NCI-H510A treated with DMSO at 0.1 percent for 48 hours (cell line): Measurements from ENCODE around the gene GTF2H2.
"Not testable (repeated sequence)": the region's sequence is repeated elsewhere in the genome, so short reads cannot be mapped to it uniquely, and the experiment has no call there.

Experiments used
- DNase-seq: peaks from one replicate; lab custom pipeline; 2025; lab: John Stamatoyannopoulos, UW

The GTF2H2 gene

DNA sequence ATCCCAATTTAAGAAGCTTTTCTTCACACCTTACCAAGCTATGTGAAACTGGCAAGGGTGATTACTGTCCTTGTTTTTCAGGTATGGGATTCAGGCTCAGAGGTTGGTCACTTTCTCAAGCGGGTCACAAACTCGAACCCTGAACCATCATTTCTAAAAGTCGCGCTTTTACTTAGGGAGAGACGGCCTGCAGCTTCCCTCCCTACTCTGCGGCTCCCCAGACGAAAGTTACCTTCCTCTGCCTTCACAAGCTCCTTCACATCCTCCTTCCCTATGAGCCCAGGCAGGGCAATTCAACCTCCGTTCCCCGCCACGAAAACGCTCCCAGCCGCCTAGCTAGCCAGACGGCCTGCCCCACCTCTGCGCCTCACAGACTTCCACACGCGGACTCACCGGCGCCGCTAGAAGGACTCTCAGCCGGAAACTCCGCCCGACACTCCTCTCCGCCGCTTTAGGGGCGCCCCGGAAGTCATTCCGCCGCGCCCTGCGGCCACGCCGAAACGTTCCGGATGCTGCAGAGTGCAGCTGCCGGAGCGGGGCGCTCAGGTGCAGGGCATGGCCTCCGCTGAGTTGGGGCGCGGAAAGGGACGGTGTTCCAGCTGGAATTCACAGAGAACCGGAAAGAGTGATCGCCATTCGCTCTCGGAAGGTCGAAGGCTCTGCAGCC, at the start of gene GTF2H2:
Gene GTF2H2 (minus strand): TSS at position 415 of the 667 bp plus-strand sequence. CDS start 4,913 bp downstream, outside the sequence.
- DNase-seq: not testable (repeated sequence)

DNA sequence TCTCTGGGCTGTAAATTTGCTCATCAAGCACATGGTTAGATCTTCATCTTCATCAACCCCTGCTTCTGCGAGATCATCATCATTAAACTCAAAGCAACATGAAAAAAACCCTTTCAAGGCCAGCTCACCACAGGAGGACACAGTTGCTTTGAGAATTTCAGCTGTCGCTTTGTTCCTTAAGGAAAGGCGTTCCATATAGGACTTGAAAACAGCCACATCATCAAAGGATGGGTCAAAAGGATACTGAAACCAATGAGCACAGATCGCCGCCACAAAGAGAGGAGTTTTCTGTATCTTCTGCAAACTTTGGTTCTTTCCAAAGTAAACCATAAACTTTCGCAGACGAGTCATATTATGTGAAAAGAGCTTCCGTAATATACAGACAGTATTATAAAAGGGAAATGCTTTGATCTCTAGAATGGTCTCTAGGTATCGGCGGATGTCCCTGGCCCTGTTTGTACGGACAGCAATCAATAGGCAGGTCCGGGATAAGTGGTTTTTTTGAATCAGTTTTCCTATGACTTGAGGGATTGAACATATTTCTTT, 42.3 kb upstream of the GTF2H2 start:
- not testable (repeated sequence) for DNase-seq

DNA sequence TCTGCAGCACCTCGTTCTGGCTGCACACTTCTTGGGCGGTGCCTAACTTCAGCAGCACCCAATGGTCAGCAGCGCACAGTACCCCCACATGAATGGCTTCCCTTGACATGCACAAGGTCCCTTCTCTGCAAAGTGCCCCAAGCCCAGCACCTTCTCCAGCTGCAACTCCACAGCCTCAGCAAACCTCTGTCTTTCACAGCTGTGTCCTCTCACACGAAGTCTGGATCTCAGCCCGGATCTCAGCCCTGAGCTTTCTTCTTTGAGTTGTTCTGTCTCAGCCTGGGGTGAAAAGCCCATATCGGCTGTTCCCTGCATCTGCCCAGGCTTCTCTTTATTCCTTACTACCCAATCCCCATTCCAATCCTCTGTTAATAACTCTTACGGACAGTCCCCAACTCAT, 32.5 kb upstream of the GTF2H2 start:
- not testable (repeated sequence) for DNase-seq

DNA sequence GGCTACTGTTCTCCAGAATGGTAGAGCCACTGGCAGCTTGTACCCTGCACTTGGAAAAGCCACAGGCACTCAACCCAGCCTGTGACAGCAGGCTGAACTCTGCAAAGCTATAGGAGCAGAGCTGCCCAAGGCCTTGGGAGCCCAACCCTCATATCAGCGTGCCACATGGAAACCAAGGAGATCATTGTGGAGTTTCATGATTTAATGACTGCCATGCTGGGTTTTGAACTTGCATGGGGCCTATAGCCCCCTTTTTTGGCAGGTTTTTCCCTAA, 30.4 kb upstream of the GTF2H2 start:
- not testable (repeated sequence) for DNase-seq

DNA sequence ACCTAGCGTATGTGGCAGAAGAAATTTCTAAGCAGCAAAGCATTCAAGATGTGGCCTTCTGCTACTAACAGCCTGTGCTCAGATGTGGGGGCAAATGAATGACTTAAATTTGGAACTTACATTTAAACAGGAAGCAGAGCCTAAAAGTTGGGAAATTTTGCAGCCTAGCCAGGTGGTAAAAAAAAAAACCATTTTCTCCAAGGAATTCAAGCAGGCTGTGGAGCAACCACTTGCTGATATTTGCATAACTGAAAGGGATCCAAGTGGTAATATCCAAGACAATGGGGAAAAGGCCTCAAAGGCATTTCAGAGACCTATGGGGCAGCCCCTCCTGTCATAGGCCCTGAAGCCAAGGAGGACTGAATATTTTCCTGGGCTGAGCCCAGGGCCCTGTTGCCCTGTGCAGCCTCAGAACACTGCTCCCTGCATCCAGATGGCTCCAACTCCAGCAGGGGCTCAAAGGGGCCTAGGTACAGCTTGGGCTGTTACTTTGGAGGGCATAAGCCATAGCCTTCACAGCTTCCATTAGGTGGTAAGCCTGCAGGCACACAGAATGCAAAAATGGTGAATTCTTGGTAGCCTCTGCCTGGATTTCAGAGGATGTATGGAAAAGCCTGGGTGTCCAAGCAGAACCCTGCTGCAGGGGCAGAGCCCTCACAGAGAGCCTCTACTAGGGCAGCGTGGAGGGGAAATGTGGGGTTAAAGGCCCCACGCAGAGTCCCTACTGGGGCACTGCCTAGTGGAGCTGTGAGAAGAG, 29.9 kb upstream of the GTF2H2 start:
- DNase-seq: not testable (repeated sequence)

DNA sequence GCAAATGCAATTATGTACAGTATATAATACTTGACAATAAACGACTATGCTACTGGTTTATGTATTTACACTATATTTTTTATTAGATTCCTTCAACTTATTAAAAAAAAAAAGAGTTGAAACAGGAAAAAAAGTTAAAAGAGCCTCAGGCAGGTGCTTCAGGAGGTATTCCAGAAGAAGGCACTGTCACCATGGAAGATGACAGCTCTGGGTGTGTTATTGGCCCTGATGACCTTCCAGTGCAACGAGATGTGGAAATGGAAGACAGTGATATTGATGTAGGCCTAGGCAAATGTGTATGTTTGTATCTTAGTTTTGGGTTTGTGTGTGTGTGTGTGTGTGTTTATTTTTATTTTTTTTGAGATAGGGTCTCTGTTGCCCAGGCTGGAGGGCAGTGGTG, 22.3 kb upstream of the GTF2H2 start:
- DNase-seq: not testable (repeated sequence)

DNA sequence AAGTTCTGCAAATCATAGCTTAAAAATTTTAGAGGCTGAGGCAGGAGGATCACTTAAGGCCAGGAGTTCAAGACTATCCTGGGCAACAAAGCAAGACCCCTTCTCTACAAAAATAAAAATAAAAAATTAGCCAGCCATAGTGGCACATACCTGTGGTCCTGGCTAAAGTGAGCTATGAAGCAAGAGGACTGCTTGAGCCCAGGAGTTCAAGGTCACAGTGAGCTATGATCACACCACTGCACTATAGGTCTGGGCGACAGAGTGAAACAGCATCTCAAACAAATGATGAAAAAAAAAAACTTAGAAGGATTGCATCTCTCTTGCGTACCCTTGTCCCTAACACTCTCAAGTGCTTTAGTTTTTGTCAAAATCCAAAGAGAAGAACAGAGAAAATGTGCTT, 21.3 kb upstream of the GTF2H2 start:
- not testable (repeated sequence) for DNase-seq

DNA sequence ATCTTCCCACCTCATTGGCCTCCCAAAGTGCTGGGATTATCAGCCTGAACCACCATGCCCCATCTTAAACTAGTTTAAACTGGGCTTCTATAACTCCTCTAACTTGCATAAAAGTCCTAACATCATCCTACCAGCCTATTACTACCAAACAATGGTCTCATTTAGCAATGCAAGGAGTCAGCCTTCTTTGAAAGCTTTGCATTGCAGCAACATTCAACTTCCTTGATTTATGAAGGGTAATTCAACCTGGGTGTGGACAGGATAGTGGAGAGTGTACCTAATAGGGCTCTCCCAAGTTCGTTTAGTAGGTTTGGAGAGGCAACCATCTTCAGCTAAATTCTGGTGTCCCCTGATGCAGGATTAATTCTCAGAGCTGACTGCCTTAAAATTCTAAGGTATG, 18.7 kb upstream of the GTF2H2 start:
- not testable (repeated sequence) for DNase-seq

DNA sequence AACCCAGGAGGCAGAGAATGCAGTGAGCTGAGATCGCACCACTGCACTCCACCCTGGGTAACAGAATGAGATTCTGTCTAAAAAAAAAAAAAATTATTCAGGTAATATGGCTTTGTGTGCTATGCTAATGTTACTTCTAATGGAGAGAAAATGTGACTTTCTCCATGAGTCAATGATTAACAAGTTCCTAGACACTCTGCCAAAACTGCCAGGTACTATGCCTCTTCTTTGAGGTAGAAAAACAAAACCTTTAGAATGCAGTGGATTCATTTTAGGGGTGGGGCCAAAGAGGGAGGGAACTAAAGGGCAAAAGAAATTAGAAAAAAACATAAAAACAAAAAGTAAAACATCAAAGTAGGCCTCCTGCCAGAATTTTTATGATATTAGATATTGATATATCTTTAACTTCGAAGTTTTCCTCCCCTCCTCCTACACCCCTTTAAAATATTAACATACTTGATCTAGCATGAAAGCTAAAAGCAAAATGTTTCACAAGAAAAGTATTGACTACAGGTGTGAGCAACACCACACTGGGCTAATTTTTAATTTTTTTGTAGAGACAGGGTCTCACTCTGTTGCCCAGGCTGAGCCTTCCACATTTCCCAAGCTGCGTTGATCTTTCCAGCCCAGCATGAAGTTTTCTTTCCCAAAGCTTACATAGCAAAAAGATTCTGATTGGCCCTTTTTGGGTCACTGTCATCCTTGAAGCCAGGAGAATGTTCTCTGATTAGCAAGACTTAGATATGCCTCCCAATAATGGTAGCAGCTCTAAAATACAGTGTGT, 17.0 kb upstream of the GTF2H2 start:
- DNase-seq: not testable (repeated sequence)

DNA sequence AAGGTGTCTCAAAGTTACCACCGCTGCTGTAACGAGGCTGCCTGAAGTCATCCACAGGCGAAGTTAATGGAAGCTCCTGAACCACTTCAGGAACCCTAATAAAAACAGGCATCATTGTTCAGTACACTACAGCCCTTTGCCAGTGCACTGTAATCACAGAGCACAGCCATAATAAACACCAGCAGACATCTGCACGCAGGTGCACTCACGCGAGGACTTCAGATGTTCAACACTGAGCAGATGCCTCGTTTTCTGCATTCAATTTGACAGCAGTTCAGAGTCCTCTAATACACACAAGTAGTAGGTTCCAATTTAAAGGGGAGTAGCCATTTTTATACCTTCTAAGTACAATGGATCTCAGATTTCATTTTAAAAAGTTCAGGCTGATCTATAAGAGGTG, 15.4 kb upstream of the GTF2H2 start:
- DNase-seq: not testable (repeated sequence)

DNA sequence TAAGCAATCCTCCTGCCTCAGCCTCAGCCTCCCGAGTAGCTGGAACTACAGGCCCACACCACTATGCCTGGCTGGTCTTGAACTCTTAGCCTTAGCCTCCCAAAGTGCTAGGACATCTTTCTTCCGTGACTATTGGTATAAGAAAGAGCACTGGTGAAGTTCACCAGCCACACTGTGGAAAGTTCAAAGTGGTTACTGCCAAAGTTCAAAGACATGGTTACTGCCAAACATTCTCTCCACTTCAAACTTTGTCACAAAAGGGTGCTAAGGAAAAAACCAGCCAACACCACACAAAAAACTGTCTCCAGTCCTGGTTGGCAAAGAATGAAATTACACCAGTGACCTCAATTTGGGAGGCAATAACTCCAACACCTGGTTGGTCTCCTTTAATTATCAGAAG, 14.9 kb upstream of the GTF2H2 start:
- DNase-seq: not testable (repeated sequence)

DNA sequence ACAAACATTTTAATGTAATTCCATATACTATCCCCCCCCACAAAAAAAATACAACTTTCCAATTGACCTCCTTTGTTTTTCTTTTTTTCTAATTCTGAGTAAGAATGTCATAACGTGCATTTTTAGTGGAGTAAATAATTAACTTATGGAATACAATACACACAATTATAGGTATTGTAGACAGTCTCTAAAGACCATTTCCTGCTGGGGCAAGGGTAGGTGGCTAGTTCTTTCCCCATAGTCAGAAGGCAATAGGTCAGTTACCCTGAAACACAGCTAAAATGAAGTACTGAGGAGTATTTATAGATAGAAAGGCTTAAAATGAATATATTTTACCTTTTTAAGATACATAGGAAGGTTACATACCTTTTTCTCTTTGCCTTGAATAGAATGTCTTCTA, 6.2 kb downstream of the GTF2H2 start:
- not testable (repeated sequence) for DNase-seq

DNA sequence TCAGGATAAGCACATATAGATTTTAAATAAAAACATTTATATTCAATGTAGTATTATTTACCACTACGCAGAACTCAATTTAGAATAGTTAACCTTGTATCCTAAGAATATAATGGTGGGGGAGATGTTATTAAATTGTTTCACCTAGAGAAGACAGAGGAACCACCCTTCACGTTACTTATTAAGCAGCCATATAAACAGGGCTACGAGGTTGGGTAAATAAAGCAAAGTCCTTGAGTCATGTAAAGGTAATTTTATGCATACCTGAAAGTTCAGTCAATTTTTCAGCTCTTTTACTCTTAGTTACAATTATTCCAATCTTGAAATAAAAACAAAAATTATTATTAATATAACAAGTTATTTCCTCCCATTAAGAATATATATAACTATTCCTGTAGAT, 8.1 kb downstream of the GTF2H2 start:
- not testable (repeated sequence) for DNase-seq

DNA sequence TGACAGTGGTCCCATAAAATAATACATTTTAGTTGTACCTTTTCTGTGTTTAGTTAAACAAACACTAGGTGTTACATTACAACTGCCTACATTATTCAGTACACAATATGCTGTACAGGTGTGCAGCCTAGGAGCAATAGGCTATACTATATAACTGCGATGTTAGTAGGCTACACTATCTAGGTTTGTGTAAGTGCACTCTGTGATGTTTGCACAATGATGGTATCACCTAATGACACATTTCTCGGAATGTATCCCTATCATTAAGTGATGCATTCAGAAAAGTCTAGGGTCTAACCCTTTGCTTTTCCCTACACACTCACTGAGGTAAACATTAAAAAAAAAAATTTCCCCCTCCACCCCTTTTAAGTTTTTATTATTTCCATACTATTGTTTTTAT, 22.7 kb downstream of the GTF2H2 start:
- DNase-seq: not testable (repeated sequence)

DNA sequence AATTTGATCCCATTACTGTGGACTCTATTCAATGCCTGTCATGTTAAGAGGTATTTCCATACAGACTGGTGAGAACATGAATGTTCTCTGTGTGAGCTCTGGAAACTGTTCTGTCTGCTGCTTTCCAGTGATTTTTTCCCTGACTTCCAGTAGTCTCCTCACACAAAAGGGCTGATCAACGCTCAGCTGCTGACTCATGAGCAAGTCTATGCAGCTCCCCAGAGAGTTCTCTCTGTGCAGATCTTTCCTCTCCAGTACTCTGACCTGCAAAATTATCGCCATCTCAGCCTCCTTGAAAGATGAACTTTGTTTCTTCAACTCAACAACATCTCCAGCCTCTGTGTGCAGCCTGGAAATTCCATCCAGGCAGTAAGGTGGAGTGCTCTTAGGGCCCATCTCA, 23.3 kb downstream of the GTF2H2 start:
- DNase-seq: not testable (repeated sequence)

DNA sequence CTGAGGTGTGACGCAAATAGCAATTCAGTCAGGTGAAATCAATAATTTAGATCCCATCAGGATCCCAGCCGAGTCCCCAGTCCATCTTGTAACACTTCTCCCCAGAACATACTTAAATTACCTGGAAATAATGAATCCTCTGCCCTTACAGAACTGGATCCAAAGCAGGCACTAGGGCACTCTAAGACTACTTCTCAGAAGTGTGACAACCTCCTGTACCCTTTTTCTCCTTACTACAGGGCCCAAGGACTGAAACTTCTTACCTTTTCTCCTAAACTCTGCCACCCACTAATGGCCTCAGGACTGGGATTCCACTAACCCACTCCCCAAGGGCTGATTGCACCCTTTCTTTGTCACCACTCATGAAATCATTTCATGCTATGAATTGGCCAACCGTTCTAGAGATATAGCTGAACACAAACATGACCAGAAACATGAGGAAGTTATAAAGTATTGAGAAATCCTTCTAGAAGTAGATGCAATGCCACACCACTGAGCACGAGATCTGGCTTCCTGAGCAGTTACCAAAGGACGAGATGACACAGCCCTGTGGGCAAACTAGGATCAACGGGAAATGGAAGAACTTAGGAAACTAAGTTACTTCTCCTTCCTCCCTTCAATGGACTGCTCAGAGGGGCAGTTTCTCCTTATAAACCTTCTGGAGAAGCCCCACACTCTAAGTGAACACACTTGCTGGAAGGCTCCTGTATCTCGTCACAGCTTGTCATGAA, 36.3 kb downstream of the GTF2H2 start:
- DNase-seq: not testable (repeated sequence)

DNA sequence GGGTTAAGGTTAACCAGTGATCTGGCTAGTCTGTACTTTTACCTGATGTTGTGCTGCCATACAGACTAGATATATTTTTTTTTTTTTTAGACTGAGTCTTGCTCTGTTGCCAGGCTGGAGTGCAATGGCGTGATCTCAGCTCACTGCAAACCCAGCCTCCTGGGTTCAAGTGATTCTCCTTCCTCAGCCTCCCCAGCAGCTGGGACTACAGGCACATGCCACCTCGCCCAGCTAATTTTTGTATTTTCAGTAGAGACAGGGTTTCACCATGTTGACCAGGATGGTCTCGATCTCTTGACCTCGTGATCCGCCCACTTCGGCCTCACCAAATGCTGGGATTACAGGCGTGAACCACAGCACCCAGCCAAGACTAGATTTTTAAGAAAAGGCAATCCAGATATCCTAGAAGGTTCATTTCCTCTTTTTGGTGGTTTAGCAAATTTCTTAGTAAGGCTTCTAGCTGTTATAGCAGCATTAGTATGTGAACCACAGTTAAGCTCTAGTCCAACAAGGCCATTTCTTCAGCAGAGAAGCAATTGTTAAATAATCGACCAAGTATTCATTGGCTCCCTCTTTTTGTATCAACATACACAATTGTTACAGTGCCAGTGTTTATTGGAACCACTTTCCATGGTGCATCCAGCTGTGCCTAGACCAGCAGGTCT, 42.1 kb downstream of the GTF2H2 start, which contains the start of gene NAIP:
Gene NAIP (minus strand): TSS at position 51 of the 665 bp plus-strand sequence. CDS start 12,424 bp downstream, outside the sequence.
- DNase-seq: not testable (repeated sequence)

DNA sequence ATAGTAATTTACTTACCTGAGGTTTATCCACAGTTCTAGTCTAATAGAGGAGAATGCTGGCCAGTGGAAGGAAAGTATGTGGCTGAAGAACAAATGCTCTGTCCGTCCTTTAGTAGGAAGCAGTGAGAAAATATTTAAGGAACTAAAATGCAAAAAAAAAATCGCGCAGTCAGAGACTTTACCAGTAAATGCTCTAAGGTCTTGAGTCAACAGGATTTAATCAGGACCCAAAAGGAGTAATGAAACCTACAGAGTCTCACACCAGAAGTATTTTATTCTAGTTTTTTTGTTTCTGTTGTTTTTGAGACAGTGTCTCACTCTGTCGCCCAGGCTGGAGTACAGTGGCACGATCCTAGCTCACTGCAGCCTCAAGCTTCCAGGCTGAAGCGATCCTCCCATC, 46.8 kb downstream of the GTF2H2 start:
- DNase-seq: not testable (repeated sequence)

DNA sequence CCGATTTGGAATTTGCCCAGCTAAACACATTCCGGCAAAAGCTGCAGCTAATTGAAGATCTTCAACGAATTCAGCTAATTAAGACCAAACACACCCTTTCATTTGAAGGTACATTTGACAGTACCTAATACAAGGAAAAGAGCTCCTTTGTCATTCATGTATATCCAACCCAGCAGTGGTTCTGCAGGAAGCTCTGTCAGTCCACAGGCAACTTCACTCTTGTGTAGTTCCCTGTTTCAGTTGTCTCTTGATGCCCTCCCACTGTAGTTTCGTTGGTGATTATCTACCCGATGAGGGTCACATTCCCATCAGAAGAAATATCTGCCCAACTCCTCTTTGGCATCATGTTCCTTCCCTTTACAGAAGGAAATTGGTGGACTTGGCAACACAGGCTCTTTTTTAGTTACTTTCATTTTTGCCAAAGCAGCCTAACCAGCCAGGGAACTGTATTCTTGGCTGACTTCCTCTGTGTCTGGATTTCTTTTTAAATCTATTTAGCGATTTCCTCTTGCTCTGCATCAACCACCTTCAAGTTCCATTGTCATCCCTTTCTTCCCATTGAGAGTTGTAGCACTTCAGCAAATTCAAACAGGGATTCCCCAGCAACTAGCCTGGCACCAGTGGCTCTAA, 49.0 kb downstream of the GTF2H2 start:
- not testable (repeated sequence) for DNase-seq

DNA sequence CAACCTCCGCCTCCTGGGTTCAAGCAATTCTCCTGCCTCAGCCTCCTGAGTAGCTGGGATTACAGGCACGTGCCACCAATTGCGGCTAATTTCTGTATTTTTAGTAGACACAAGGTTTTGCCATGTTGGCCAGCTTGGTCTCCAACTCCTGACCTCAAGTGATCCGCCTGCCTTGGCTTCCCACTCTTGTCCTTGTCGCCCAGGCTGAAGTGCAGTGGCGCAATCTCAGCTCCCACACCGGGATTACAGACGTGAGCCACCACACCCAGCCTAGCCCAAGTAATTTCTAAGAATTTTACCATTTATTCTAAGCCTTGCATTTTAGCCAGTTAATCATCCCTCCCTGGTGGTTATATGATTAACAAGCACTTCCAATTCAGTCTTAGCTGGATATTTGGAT, 53.3 kb downstream of the GTF2H2 start:
- no peak for DNase-seq

DNA sequence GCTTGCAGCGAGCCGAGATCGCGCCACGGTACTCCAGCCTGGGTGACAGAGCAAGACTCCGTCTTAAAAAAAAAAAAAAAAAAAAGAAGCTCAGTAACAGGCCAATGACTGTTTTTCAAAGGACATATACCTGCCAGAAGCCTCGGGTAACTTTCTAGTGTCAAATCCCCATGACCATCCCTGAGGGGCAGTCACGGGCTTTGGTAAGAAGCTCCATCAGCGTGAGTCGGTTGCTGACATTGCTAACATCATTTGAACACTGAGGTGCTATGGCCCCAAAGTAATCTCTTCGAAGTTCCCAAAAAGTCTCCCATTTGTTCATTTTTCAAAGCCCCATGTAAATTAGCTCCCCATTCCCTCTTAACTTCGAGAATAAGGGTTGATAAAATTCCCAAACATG, 53.9 kb downstream of the GTF2H2 start:
- DNase-seq: no peak
